WTC11 (cell line): ENCODE data around the gene RPTOR. TPM values are rescaled to one million over a fixed set of nuclear protein-coding genes. Genes with fewer than 3 reads are reported as not detected.

ENCODE experiments used
- ATAC-seq: fragments of 200-7000 bp; cut with Tn5 transposase; 2 replicates; pipeline ENCODE4 v1.10.0; 2021; ENCODE audit warnings: mild to moderate bottlenecking, moderate library complexity
- CTCF ChIA-PET: fragments of 300-600 bp; sonication (Branson Sonifier 250); formaldehyde crosslinking; loops from one replicate; lab custom pipeline; 2021; ENCODE audit warnings: antibody characterized with exemption; lab: Charles Lee
- POLR2A ChIA-PET: fragments of 350-600 bp; sonication (Branson Sonifier 250); formaldehyde crosslinking; loops from one replicate; lab custom pipeline; 2021; ENCODE audit warnings: antibody characterized with exemption; lab: Charles Lee
- DNase-seq: peaks from one replicate; pipeline ENCODE4 v3.0.0; 2021; ENCODE audit warnings: low spot score
- H3K27ac Mint-ChIP-seq: 2 replicates; pipeline ENCODE4 v1.8.0; 2021; ENCODE audit warnings: mixed read lengths
- H3K27me3 Mint-ChIP-seq: 2 replicates; pipeline ENCODE4 v1.8.0; 2021; ENCODE audit warnings: low read depth, mild to moderate bottlenecking, moderate library complexity, mixed read lengths
- H3K36me3 Mint-ChIP-seq: 2 replicates; pipeline ENCODE4 v1.8.0; 2021; ENCODE audit warnings: mixed read lengths
- H3K4me1 Mint-ChIP-seq: 2 replicates; pipeline ENCODE4 v1.8.0; 2022; ENCODE audit warnings: mixed read lengths
- H3K4me3 Mint-ChIP-seq: 2 replicates; pipeline ENCODE4 v1.8.0; 2021; ENCODE audit warnings: mild to moderate bottlenecking, moderate library complexity, mixed read lengths
- H3K9me3 Mint-ChIP-seq: 2 replicates; pipeline ENCODE4 v1.8.0; 2021; ENCODE audit warnings: mixed read lengths
- ATF6 ChIP-seq: sonication (generic); formaldehyde crosslinking; IDR thresholded peaks from 2 replicates; pipeline ENCODE4 v1.8.1; 2023; ENCODE audit warnings: mild to moderate bottlenecking, missing genetic modification reagents
- CREB1 ChIP-seq: sonication (generic); formaldehyde crosslinking; IDR thresholded peaks from 2 replicates; pipeline ENCODE4 v1.8.0; 2023; ENCODE audit warnings: mild to moderate bottlenecking, missing genetic modification reagents
- IRF1 ChIP-seq: sonication (generic); formaldehyde crosslinking; IDR thresholded peaks from 2 replicates; pipeline ENCODE4 v1.8.0; 2023; ENCODE audit warnings: missing genetic modification reagents
- MXD4 ChIP-seq: fragments of 250-450 bp; sonication (Bioruptor Pico); IDR thresholded peaks from 2 replicates; pipeline ENCODE4 v1.8.0; 2021; ENCODE audit warnings: mild to moderate bottlenecking, moderate library complexity, borderline replicate concordance
- MYBL2 ChIP-seq: sonication (generic); formaldehyde crosslinking; IDR thresholded peaks from 2 replicates; pipeline ENCODE4 v1.8.1; 2023; ENCODE audit warnings: mild to moderate bottlenecking, moderate library complexity, missing genetic modification reagents
- NR3C1 ChIP-seq: sonication (generic); formaldehyde crosslinking; conservative IDR thresholded peaks from 2 replicates; pipeline ENCODE4 v1.8.1; 2023; ENCODE audit warnings: low read depth, mild to moderate bottlenecking, missing genetic modification reagents
- PRDM15 ChIP-seq: sonication (generic); formaldehyde crosslinking; IDR thresholded peaks from 2 replicates; pipeline ENCODE4 v1.8.0; 2022; ENCODE audit warnings: missing genetic modification reagents
- RORB ChIP-seq: fragments of 250-450 bp; sonication (Bioruptor Pico); IDR thresholded peaks from 2 replicates; pipeline ENCODE4 v1.9.0; 2021; ENCODE audit warnings: mild to moderate bottlenecking
- SMAD4 ChIP-seq: sonication (generic); formaldehyde crosslinking; IDR thresholded peaks from 2 replicates; pipeline ENCODE4 v1.8.0; 2022; ENCODE audit warnings: mild to moderate bottlenecking, missing genetic modification reagents
- SP1 ChIP-seq: sonication (generic); formaldehyde crosslinking; conservative IDR thresholded peaks from 2 replicates; pipeline ENCODE4 v1.8.1; 2022; ENCODE audit warnings: missing genetic modification reagents
- TEAD4 ChIP-seq: sonication (generic); formaldehyde crosslinking; IDR thresholded peaks from 2 replicates; pipeline ENCODE4 v1.8.0; 2022; ENCODE audit warnings: mild to moderate bottlenecking, missing genetic modification reagents
- ZBTB21 ChIP-seq: sonication (generic); formaldehyde crosslinking; IDR thresholded peaks from 2 replicates; pipeline ENCODE4 v1.8.1; 2023; ENCODE audit warnings: mild to moderate bottlenecking, missing genetic modification reagents, borderline replicate concordance
- ZNF121 ChIP-seq: sonication (generic); formaldehyde crosslinking; IDR thresholded peaks from 2 replicates; pipeline ENCODE4 v1.8.0; 2023; ENCODE audit warnings: missing genetic modification reagents
- ZNF281 ChIP-seq: sonication (generic); formaldehyde crosslinking; IDR thresholded peaks from 2 replicates; pipeline ENCODE4 v1.8.0; 2023; ENCODE audit warnings: mild to moderate bottlenecking, missing genetic modification reagents
- ZNF317 ChIP-seq: sonication (generic); formaldehyde crosslinking; IDR thresholded peaks from 2 replicates; pipeline ENCODE4 v1.8.1; 2023; ENCODE audit warnings: low read depth, mild to moderate bottlenecking, moderate library complexity, missing genetic modification reagents, borderline replicate concordance
- ZNF425 ChIP-seq: fragments of 250-450 bp; sonication (Bioruptor Pico); conservative IDR thresholded peaks from 2 replicates; pipeline ENCODE4 v1.9.0; 2021; ENCODE audit warnings: mild to moderate bottlenecking
- total RNA-seq: library from RNA; stranded (reverse); gene quantifications from 3 replicates; pipeline ENCODE4 v1.2.3, GENCODE V29; 2021
- TF ChIP-seq, protein P1 (sequence below): sonication (generic); formaldehyde crosslinking; IDR thresholded peaks from 2 replicates; pipeline ENCODE4 v1.8.1; 2023; ENCODE audit warnings: mild to moderate bottlenecking, missing genetic modification reagents
- TF ChIP-seq, protein P2 (sequence below): sonication (generic); formaldehyde crosslinking; conservative IDR thresholded peaks from 2 replicates; pipeline ENCODE4 v1.8.1; 2023; ENCODE audit warnings: mild to moderate bottlenecking, low read depth, missing genetic modification reagents, moderate library complexity

The RPTOR gene
- total RNA-seq, 1 experiment from 2014 or later, result 41.0 TPM

GRCh38 chr17:80906364-80907259 lies 362.0 kb downstream of the RPTOR start (continued):
- TF ChIP-seq ATF6 (CRISPR knock-in tag), result no peak

GRCh38 chr17:80907281-80907680 lies 362.6 kb downstream of the RPTOR start:
- CTCF ChIA-PET, result no interaction called here
- Mint-ChIP-seq H3K4me3 (no peak overlapping the region), H3K27me3 (no peaks in the 10 kb centered on the region), H3K27ac (no peak overlapping the region), H3K36me3 (peaks cover 9% of the 10 kb centered on the region), H3K4me1 (no peaks in the 10 kb centered on the region), H3K9me3 (no peaks in the 10 kb centered on the region)
- POLR2A ChIA-PET, result no interaction called here
- DNase-seq (no peak), ATAC-seq (no peak)
- TF ChIP-seq ZNF425 (CRISPR knock-in tag) (no peak), IRF1 (CRISPR knock-in tag) (no peak), ZNF317 (CRISPR knock-in tag) (no peak), MXD4 (no peak), PRDM15 (no peak), CREB1 (CRISPR knock-in tag) (no peak), NR3C1 (no peak), ZNF121 (CRISPR knock-in tag) (no peak), TEAD4 (no peak), SP1 (no peak), ZBTB21 (CRISPR knock-in tag) (no peak), ZNF281 (CRISPR knock-in tag) (no peak), RORB (CRISPR knock-in tag) (no peak), MYBL2 (CRISPR knock-in tag) (no peak), SMAD4 (CRISPR knock-in tag) (no peak)
- TF ChIP-seq, protein P1, sequence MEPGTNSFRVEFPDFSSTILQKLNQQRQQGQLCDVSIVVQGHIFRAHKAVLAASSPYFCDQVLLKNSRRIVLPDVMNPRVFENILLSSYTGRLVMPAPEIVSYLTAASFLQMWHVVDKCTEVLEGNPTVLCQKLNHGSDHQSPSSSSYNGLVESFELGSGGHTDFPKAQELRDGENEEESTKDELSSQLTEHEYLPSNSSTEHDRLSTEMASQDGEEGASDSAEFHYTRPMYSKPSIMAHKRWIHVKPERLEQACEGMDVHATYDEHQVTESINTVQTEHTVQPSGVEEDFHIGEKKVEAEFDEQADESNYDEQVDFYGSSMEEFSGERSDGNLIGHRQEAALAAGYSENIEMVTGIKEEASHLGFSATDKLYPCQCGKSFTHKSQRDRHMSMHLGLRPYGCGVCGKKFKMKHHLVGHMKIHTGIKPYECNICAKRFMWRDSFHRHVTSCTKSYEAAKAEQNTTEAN (CRISPR knock-in tag), result no peak
- TF ChIP-seq, protein P2, sequence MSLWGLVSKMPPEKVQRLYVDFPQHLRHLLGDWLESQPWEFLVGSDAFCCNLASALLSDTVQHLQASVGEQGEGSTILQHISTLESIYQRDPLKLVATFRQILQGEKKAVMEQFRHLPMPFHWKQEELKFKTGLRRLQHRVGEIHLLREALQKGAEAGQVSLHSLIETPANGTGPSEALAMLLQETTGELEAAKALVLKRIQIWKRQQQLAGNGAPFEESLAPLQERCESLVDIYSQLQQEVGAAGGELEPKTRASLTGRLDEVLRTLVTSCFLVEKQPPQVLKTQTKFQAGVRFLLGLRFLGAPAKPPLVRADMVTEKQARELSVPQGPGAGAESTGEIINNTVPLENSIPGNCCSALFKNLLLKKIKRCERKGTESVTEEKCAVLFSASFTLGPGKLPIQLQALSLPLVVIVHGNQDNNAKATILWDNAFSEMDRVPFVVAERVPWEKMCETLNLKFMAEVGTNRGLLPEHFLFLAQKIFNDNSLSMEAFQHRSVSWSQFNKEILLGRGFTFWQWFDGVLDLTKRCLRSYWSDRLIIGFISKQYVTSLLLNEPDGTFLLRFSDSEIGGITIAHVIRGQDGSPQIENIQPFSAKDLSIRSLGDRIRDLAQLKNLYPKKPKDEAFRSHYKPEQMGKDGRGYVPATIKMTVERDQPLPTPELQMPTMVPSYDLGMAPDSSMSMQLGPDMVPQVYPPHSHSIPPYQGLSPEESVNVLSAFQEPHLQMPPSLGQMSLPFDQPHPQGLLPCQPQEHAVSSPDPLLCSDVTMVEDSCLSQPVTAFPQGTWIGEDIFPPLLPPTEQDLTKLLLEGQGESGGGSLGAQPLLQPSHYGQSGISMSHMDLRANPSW, result no peak
